ENCODE data around the gene HECTD4.

The HECTD4 gene

DNA sequence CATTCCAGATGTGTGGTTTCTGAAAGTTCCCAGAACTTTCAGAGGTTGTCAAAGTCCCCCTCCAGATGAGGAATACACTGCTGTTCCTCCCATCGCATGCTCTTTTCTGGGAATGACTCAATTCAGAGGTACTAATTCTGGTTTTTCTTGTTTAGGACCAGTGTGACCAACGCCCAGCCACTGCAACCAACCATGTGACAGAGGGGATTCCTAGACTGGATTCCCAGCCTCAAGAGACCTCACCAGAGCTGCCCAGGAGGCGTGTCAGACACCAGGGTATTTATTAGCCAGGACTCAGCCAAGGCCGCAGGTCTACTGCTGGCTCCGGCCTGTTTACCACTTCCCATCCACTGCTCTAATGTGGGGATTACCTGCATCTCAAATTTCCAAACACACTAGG is 232.6 kb downstream of the HECTD4 start:
- DNase-seq, result no peak

DNA sequence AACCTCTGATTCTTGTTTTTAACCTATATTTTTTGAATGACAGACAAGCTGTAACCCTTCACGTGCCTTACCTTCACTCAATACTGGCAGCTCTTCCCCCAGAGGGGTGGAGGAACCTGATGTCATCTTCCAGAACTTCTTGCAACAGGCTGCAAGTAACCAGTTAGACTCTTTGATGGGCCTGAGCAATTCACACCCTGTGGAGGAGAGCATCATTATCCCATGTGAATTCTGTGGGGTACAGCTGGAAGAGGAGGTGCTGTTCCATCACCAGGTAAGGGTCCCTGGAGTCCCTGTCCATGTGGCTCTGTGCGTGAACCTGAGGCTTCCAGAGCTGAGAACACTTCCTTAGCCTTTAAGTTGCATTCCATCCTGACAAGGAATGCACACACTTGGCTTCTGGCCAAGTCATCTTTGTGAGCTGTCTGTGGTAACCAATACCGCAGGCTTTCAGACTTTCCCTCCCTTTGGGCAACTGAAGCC is 234.2 kb downstream of the HECTD4 start:
- peak in 1 of 2 experiments; percentile 5 for DNase-seq

DNA sequence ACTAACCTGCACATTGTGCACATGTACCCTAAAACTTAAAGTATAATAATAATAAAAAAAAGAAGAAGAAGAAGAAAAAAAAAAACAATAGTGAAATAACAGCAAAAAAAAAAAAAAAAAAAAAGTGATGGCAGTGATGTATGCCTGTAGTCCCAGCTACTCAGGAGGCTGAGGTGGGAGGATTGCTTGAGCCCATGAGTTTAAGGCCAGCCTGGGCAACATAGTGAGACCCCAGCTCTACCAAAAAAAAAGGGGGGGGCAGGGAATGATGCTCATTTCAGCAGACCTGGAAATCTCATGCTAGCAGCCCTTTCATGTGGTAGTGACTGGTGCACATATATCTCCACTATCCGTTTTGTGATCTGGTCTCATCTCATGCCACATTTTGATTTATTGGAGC is 236.1 kb downstream of the HECTD4 start:
- DNase-seq, result no peak

DNA sequence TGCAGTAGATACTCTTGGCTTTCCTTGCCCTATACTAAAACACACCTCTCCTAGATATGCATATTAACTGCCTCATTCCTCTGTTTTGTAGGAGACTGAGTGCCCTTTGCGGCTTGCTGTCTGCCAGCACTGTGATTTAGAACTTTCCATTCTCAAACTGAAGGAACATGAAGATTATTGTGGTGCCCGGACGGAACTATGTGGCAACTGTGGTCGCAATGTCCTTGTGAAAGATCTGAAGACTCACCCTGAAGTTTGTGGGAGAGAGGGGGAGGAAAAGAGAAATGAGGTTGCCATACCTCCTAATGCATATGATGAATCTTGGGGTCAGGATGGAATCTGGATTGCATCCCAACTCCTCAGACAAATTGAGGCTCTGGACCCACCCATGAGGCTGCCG is 241.5 kb downstream of the HECTD4 start:
- no peak for DNase-seq

DNA sequence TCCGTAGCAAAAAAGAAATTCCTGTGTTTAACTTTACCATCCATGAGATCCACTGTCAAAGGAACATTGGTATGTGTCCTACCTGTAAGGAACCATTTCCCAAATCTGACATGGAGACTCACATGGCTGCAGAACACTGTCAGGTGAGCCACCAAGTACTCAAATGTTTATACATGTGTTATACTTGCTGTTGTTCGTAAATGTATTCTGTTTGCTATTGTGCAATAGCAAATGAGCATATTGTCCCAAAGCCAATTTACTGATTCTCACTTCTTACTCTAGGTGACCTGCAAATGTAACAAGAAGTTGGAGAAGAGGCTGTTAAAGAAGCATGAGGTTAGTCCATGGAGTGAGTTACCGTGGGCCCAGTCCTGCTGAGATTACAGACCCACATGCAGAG is 247.5 kb downstream of the HECTD4 start:
- no peak for DNase-seq

DNA sequence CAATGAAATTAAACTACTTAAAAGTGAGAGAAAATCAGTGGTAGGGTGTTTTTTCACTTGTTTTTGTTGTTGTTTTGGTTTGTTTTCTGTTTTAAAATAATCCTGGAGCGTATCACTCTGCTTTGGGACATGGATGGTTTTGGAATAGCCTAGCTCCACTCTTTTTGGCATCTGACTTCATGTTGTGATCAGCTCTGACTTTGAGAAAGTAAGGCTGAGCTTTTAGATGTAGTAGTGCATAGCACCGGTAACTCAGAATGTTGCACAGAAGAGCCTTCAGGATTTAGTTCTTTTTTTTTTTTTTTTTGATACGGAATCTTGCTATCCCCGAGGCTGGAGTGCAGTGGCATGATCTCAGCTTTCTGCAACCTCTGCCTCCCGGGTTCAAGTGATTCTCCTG is 248.8 kb downstream of the HECTD4 start:
- DNase-seq, result no peak

DNA sequence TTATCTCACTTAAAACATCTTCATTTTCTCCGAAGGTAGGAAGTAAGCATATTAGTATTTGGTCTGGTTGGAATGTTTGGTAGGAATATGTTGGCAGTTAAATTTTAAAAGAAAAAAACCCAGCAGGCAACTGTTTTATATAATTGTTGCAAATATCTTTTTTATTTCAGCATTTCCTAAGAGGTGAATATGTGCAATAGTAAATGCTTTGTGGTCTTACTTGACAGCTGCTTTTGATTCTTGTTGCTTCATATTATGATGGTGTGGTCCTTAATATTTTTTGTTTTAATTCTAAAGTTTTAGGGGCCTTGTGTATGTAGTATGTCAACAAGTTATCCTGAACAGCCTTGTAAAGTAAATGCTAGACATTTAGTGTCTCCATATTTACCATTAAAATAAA is 250.5 kb downstream of the HECTD4 start:
- DNase-seq, result no peak

DNA sequence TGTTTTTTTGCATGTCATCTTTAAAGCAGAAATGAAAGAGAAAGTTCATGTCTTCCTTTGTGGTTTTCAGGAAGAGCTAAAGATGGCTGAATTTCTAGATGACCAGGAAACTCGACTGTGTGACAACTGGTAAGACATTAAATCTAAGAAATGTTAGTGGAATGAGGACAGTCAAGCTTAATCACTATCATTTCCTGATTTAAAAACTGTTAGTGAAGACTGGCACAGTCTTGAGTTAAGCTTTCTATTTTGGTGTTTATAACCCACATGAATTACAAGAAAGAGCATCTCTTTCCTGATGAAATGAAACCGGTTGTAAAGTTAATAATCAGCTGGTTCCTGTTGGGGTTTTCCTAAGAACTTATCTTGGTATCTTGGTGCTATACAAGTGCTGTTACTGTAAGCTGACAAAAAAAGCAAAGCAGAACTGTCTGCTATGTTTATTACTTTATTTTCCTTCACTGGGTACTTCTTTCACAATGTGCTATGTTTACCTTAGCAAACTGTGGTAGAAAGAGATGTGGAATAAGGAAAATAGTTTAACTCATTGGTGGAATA is 251.7 kb downstream of the HECTD4 start:
- no peak for DNase-seq

DNA sequence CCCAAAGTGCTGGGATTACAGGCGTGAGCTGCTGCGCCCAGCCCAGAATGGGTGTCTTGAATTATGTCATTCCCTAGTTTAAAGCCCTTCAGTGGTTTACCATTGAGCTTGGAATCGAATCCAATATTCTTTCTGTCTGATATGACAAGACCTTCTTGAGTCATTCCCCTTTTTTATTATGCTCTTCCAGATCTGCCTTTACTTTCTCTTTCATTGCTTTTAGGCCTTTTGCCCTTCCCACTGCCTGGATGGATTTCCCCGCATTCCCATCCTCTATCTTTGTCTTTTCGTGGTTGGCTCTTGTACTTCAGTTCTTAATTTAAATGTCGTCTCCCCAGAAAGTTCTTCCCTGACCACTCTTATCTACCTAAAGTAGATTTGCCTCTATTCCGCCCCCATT is 255.3 kb downstream of the HECTD4 start:
- no peak for DNase-seq

DNA sequence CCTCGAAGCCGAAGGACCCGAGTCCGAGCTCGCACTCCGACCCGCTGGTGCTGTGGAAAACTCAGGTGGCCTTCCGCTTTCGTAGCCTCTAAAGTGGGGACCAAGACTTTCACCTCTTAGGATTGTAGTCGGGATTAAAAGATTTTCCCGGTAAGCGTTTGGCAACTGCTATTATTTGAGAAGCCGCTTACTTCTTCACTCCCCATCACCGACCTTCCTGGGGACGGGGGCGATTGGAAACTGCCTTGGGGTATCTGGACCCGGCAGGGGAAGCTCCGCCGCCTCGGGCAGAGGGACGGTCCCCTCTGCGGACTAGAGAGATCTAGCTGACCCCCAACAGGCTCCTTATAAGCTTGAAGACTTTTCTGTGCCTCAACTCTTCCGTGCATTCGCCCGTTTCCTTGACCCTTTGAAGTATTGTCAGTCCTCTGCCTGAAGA is 256.2 kb downstream of the HECTD4 start:
- no peak for DNase-seq

DNA sequence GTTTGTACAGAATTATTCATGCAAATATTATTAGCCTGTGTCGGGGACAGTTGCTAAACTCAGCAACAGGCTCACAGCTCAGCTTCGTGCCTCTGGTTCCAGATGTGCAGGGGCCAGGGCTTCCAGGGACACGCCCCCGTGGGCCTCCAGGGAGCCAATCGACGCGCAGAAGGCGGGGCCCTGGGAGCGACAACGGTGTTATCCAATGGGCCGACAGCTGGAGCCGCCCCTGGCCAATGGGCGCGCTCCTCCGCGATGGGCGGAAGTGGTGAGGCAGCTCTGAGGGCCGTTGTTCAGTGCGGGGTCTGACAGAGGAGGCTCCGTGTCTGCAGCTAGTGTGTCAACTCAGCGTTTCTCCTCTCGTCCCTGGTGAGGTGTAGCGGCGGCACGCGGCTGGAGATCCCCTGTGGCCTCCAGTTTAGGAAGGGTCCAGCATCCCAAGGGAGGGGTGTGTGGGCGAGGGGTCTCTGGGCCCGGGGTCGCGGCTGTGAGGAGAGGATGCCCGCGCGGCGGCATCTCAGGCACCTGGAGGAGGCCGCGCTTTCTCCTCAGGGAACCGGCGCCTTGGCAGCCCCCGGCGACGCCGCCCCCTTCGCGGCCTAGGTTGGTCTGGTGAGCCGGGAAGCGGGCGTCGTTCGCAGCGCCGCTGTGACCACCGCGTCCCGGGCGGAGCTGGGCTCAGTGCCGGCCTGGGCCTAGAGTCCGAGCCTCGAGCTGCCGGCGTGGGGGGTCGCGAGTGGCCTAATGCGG is 256.8 kb downstream of the HECTD4 start, which contains the start of gene TRAFD1:
Gene TRAFD1, plus strand, starts transcription at position 311 of the 750 bp plus-strand sequence. CDS start 4,963 bp downstream, outside the sequence.
- peak; percentile 90 to 96 for DNase-seq

DNA sequence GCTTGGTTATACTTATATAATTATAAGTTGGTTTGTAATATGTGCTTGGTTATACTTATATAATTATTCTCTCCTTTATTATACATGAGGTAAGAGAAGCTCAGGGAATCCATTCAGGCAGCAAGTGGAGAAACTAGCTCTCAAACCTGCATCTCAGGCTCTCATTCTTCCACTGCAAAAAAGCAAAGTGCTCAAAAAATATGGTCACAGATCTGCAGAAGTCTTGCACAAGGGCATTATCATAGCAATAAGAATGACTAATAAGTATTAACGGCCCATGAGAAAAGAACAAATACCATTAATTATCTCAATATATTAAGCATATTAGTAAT is 257.3 kb downstream of the HECTD4 start:
- no peak for DNase-seq

DNA sequence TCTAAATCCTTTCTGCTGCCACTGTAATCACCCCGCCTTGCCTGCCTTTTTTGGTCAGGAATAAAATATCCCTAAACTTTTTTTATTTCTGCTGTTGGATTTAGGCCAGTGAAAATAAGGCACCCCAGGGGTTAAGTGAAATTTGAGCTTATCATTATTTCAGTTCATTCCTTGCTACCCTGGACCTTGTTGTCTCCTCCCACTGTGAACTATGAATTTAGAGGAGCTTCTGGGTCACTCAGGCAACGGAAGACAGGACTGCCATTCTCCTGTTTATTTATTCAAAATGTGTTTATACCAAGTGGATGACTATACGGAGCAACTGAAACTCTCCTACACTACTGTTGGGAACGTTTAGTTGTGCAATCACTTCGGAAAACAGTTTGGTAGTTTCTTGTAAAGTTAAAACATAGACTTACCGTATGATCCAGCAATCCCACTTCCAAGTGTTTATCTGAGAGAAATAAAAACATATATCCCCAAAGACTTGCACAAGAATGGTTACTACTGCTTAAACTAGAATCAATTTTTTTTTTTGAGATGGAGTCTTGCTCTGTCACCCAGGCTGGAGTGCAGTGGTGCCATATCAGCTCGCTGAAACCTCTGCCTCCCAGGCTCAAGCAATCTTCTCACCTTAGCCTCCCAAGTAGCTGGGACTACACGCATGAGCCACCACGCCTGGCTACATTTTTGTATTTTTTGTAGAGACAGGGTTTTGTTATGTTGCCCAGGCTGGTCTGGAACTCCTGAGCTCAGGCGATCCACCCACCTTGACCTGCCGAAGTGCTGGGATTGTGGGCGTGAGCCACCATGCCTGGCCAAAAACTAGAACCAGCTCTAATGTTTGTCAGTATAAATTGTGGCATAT is 259.2 kb downstream of the HECTD4 start:
- no peak for DNase-seq

DNA sequence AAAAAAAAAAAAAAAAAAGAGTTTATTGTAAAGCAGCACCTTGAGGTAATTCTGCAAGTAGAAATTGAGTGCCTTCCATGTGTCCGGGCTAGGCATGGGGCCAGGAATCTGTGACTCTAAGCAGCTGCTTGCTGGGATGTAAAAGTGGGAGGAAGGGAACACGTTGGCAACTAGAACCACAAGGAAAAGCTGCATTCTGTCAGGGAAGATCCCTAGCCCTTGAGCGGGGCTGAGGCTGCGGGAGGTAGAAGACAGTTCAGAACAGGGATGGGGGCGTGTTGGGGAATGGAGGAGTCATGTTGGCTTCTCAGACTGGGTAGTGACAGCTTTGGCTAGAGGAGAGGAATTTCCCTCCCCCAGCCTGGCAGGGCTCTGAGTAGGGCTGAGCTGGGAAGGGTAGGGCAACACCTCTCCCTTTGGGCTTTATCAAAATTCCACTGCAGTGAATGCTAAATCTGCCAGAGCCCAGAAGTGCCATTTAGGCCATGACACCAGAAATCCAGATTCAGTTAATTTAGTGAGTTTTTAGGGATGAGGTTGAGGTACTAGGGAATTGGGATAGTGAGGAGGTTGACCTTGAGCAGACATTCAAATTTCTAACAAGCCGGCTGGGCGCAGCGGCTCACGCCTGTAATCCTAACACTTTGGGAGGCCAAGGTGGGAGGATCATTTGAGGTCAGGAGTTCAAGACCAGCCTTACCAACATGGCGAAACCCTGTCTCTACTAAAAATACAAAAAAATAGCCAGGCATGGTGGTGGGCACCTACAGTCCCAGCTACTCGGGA is 260.3 kb downstream of the HECTD4 start:
- DNase-seq, result peak in 1 of 2 experiments; percentile 80

DNA sequence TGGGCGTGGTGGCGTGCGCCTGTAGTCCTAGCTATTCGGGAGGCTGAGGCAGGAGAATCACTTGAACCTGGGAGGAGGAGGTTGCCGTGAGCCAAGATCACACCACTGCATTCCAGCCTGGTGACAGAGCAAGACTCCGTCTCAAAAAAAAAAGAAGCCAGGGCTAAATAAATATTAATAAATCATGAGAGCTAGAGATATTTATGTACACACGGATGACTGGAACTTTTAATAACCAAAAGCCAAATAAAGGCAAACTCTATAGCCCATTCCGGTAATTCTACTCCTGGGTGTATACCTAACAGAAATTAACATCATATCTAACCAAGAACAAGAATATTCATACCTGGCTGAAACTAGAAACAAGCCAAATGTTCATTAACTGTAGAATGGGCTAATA is 264.5 kb downstream of the HECTD4 start:
- no peak for DNase-seq

DNA sequence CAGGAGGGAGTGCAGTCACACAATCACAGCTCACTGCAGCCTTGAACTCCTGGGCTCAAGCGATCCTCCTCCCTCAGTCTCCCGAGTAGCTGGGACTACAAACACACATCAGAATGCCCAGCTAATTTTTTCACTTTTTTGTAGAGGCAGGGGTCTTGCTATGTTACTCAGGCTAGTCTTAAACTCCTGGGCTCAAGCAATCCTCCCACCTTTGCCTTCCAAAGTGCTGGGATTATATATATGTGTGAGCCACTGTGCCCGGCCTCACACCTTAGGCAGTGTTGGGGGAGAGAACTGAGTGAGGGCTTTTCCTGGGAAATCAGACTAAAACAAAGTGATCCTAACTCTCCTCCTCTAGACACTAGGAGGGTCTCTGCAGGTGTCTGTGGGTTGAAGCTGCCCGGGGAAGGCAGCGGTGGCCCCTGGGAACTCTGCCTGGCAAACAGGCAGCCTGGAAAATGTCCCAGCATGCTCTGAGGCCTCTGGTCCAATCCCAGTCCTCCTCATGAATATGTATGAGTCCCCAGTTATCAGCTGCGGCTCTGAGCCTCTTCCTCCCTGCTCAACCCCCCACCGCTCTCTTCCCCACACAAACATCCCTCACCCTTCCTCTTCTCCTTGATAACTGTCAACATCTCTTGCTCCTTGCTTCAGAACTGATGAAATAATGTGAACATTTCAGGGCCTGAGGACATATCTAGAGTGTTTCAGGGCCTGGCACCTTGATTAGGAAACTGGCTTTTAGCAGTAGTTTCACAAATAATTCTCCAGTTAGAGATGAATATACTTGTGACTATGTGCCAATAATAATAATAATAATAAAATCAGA is 265.8 kb downstream of the HECTD4 start:
- DNase-seq, result peak; percentile 8 to 53

DNA sequence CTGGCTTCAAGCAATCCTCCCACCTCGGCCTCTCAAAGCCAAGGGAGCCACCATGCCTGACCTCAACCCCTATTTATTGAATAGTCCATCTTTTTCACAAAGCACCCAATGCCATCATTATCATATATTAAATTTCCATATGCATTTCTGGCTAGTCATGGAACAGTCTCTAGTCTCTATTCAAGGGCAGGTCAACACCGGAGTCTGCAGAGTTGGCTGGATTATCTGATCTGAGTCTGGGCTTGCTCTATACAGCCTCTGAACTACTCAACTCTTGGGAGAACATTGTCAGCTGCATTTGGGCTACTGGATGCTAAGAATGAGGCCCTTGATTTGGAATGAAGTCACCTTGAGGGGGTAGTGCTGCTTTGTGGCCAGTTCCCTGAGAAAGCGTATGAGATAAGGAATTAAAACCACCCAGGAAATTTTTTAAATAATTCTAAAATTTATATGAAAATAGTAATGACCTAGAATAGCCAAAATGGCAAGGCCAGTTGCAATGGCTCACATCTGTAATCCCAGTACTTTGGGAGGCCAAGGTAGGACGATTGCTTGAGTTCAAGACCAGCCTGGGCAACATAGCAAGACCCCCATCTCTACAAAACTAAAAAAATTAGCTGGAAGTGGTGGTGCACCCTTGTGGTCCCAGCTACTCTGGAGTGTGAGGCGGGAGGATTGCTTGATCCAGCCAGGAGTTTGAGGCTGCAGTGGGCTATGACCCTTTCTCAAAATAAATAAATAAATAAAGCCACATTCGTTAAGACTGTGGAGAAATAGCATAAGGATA is 266.8 kb downstream of the HECTD4 start:
- no peak for DNase-seq

DNA sequence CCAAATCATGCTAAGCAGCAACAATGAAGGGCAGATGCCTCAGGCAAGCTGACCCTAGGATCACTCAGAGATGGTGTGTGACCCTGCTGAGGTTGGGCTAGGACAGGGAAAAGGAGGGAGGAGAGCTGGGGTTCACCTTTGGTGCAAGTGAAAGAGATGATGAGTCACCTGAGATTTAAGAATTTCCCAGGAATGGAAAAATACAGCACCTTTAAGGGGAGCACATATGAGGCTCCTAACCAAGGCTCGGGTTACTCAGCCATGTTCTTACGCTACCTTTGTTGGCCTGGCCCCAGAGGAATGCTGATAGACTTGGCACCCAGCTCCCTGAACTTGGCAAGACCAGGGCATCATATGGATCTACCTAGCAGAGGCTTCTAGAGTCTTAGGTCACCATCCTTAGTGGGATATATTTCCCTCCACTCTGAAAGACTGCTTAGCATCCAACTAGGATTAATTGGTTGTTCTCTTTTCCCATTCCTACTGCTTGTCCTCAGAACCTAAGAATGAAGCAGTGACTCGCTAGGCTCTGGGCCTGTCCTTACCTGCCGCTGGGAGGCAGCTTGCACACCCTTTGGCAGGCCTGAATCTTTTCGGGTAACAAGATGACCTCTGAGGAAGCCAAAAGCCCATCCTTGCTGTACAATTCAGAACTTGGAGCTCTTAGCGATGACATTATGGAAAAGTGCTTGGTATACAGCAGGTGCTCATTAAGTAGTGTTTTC is 269.7 kb downstream of the HECTD4 start:
- DNase-seq, result peak in 1 of 2 experiments; percentile 4

DNA sequence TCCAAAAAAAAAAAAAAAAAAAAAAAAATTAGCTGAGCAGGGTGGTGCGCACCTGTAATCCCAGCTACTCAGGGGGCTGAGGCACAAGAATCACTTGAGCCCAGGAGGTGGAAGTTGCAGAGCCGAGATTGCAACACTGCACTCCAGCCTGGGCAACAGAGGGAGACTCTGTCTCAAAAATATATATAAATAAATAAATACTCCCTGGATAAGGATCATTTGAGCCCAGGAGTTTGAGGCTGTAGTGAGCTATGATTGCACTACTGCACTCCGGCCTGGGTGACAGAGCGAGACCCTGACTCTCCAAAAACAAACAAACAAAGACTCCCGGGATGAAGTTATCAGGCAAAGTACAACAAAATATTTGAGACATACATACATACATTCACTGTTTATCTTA is 270.3 kb downstream of the HECTD4 start:
- DNase-seq, result no peak
